Mesenchymal stem cell (in vitro differentiated cells and primary cell): ENCODE data around the gene TMEM79.

Source experiments
- DNase-seq: peaks from one replicate; pipeline ENCODE4 v3.0.0-alpha.2; 2013
- H2AFZ ChIP-seq: one replicate; pipeline ENCODE4 v1.6.1; 2013; ENCODE audit warnings: low read depth, mild to moderate bottlenecking, control low read depth, inconsistent platforms, low read length, moderate library complexity
- H2AK5ac ChIP-seq: 2 replicates; pipeline ENCODE4 v1.6.1; 2013; ENCODE audit warnings: low read length, moderate library complexity, mild to moderate bottlenecking, inconsistent platforms; ENCODE audit not compliant: severe bottlenecking
- H2BK120ac ChIP-seq: one replicate; pipeline ENCODE4 v1.6.1; 2013; ENCODE audit warnings: low read depth, mild to moderate bottlenecking, inconsistent platforms, low read length, moderate library complexity
- H2BK12ac ChIP-seq, 2 experiments: one replicate each; pipeline ENCODE4 v1.6.1; 2013; ENCODE audit warnings: inconsistent platforms in 2 of 2, low read length in 2 of 2, mild to moderate bottlenecking in 2 of 2, moderate library complexity in 2 of 2, control low read depth in 1 of 2
- H2BK15ac ChIP-seq: one replicate; pipeline ENCODE4 v1.6.1; 2013; ENCODE audit warnings: mild to moderate bottlenecking, low read depth, inconsistent platforms; ENCODE audit not compliant: poor library complexity, severe bottlenecking
- H2BK5ac ChIP-seq: 2 replicates; pipeline ENCODE4 v1.6.1; 2013; ENCODE audit warnings: low read depth, mild to moderate bottlenecking, low read length, control low read depth, inconsistent platforms; ENCODE audit not compliant: poor library complexity, severe bottlenecking
- H3K14ac ChIP-seq, 2 experiments: one replicate each; pipeline ENCODE4 v1.6.1; 2013; ENCODE audit warnings: inconsistent platforms in 2 of 2, low read length in 2 of 2, control low read depth in 1 of 2, mild to moderate bottlenecking in 1 of 2, moderate library complexity in 1 of 2
- H3K18ac ChIP-seq, 2 experiments: one replicate each; pipeline ENCODE4 v1.6.1; 2013; ENCODE audit warnings: inconsistent platforms in 2 of 2, low read length in 2 of 2, control low read depth in 1 of 2, low read depth in 1 of 2, mild to moderate bottlenecking in 1 of 2
- H3K23ac ChIP-seq, 2 experiments: one replicate each; pipeline ENCODE4 v1.6.1; 2013; ENCODE audit warnings: inconsistent platforms in 2 of 2, low read length in 2 of 2, mild to moderate bottlenecking in 2 of 2, moderate library complexity in 2 of 2, control low read depth in 1 of 2
- H3K27ac ChIP-seq: 2 replicates; pipeline ENCODE4 v1.5.1; 2013; ENCODE audit warnings: mild to moderate bottlenecking, moderate library complexity, low read length, control low read depth, inconsistent platforms; ENCODE audit not compliant: poor library complexity, severe bottlenecking
- H3K27me3 ChIP-seq, 2 experiments: 2 replicates each; pipeline versions ENCODE4 v1.6.1 to v1.7.0; 2013; ENCODE audit warnings: low read length in 2 of 2, mild to moderate bottlenecking in 2 of 2, moderate library complexity in 2 of 2, control low read depth in 1 of 2, inconsistent platforms in 1 of 2; ENCODE audit not compliant: control insufficient read depth in 1 of 2, insufficient read depth in 1 of 2
- H3K36me3 ChIP-seq, 2 experiments: 2 replicates each; pipeline versions ENCODE4 v1.6.1 to v1.7.0; 2013; ENCODE audit warnings: low read length in 2 of 2, control low read depth in 1 of 2, inconsistent platforms in 1 of 2, low read depth in 1 of 2, mild to moderate bottlenecking in 1 of 2; ENCODE audit not compliant: insufficient read depth in 2 of 2, control insufficient read depth in 1 of 2
- H3K4ac ChIP-seq, 2 experiments: one replicate each; pipeline ENCODE4 v1.6.1; 2013; ENCODE audit warnings: inconsistent platforms in 2 of 2, low read length in 2 of 2, mild to moderate bottlenecking in 2 of 2, moderate library complexity in 2 of 2, control low read depth in 1 of 2, low read depth in 1 of 2
- H3K4me1 ChIP-seq: 2 replicates; pipeline ENCODE4 v1.6.1; 2013; ENCODE audit warnings: low read depth, low read length, control low read depth; ENCODE audit not compliant: control insufficient read depth, insufficient read depth
- H3K4me2 ChIP-seq: 2 replicates; pipeline ENCODE4 v1.6.1; 2013; ENCODE audit warnings: low read length, mild to moderate bottlenecking, inconsistent platforms; ENCODE audit not compliant: poor library complexity, severe bottlenecking
- H3K4me3 ChIP-seq, 2 experiments: 2 replicates each; pipeline versions ENCODE4 v1.5.1 to v1.7.0; 2013; ENCODE audit warnings: low read length in 2 of 2, mild to moderate bottlenecking in 2 of 2, control low read depth in 1 of 2, low read depth in 1 of 2; ENCODE audit not compliant: insufficient read depth in 1 of 2
- H3K79me1 ChIP-seq: replicated peaks from 2 replicates; pipeline ENCODE4 v1.6.1; 2013; ENCODE audit warnings: mild to moderate bottlenecking, control low read depth, low read length, inconsistent platforms; ENCODE audit not compliant: poor library complexity, severe bottlenecking
- H3K9ac ChIP-seq: 2 replicates; pipeline ENCODE4 v1.7.0; 2013; ENCODE audit warnings: mild to moderate bottlenecking, low read length, moderate library complexity
- H3K9me3 ChIP-seq: 2 replicates; pipeline ENCODE4 v1.7.0; 2013; ENCODE audit warnings: mild to moderate bottlenecking, low read length; ENCODE audit not compliant: control insufficient read depth
- H4K8ac ChIP-seq: one replicate; pipeline ENCODE4 v1.6.1; 2013; ENCODE audit warnings: inconsistent platforms, mild to moderate bottlenecking, low read length, moderate library complexity
- H4K91ac ChIP-seq: one replicate; pipeline ENCODE4 v1.6.1; 2013; ENCODE audit warnings: mild to moderate bottlenecking, low read length, inconsistent platforms
- WGBS: methylation state at CpG from one replicate; pipeline ENCODE4 v1.1.7; 2013; ENCODE audit warnings: mixed read lengths; 5-methylcytosine and 5-hydroxymethylcytosine counted together

TMEM79 gene

DNA sequence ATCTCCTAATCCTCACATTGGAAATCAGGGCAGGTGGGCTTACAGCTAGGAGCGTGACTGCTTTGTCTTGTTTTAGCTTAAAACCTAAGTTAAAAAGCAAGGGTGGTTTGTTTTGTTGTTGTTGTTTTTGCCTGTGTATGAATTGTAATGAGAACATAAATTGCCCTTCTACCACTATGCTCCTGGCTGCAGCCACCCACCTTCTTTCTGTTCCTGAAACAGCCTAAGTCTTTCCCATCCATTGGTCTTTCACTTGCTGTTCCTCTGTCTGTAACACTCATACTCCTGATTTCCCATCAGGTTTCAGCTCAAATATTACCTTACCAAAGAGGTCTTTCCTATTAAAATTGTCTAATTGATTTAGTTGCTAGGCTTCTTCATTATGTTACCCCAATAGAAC, 604 bp upstream of the TMEM79 start:
- H2BK15ac ChIP-seq: no peak overlapping the region
- no peak overlapping the region for H2AFZ ChIP-seq
- peaks cover 9% of the 10 kb centered on the region for H3K4me1 ChIP-seq
- no peaks in the 10 kb centered on the region for H3K27me3 ChIP-seq
- WGBS: no CpG with 5 or more reads among the region's 1 CpG
- no peak for DNase-seq
- peak overlapping the region in 1 of 2 experiments; percentile 89 for H3K4me3 ChIP-seq
- no peak overlapping the region for H2BK5ac ChIP-seq
- H3K36me3 ChIP-seq: peaks cover 24% of the 10 kb centered on the region in 2 experiments
- H4K8ac ChIP-seq: peak overlapping the region; percentile 27
- H3K79me1 ChIP-seq: peaks cover 15% of the 10 kb centered on the region
- H3K4ac ChIP-seq: no peak overlapping the region
- no peak overlapping the region for H2BK120ac ChIP-seq
- peak overlapping the region; percentile 89 for H3K9ac ChIP-seq
- H4K91ac ChIP-seq: no peak overlapping the region
- no peaks in the 10 kb centered on the region for H3K9me3 ChIP-seq
- H2BK12ac ChIP-seq: no peak overlapping the region
- peak overlapping the region; percentile 41 for H3K4me2 ChIP-seq
- H3K23ac ChIP-seq: no peak overlapping the region
- H3K18ac ChIP-seq: no peak overlapping the region
- no peak overlapping the region for H3K27ac ChIP-seq
- no peak overlapping the region for H2AK5ac ChIP-seq
- no peak overlapping the region for H3K14ac ChIP-seq

DNA sequence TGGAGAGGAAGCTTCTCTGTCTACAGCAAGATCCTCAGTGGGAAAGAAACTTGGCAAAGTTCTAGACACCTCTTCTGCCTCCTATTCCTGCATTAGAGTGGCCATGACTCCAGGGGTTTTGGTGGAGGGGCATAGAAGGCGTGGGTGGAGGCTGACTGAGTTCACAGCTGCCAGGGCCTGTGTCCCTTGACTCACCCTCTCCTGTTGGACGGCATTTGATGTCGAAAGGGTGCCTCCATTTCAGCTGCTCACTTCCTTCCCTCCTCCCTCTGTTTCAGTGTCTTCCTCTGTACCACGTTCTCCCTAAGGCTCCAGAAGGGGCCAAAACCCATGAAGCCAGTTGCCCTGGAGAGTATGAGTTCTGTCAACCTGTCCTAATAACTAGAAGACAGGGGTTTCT, 632 bp downstream of the TMEM79 start:
- DNase-seq: no peak
- Histone ChIP-seq H3K4me1 (peaks cover 9% of the 10 kb centered on the region), H4K91ac (no peak overlapping the region), H3K18ac (no peak overlapping the region), H3K79me1 (peaks cover 14% of the 10 kb centered on the region), H3K4ac (no peak overlapping the region), H3K23ac (no peak overlapping the region), H2BK12ac (no peak overlapping the region), H3K36me3 (peaks cover 21 to 27% of the 10 kb centered on the region in 2 experiments), H3K9ac (peak overlapping the region; percentile 25), H3K27me3 (no peaks in the 10 kb centered on the region), H2BK120ac (no peak overlapping the region), H2AK5ac (no peak overlapping the region), H2BK5ac (no peak overlapping the region), H2BK15ac (no peak overlapping the region), H3K27ac (no peak overlapping the region), H4K8ac (no peak overlapping the region), H3K14ac (no peak overlapping the region), H3K4me3 (no peak overlapping the region), H3K9me3 (no peaks in the 10 kb centered on the region), H2AFZ (no peak overlapping the region), H3K4me2 (no peak overlapping the region)
- WGBS: 87% methylated on average over 4 of the region's 4 CpGs

DNA sequence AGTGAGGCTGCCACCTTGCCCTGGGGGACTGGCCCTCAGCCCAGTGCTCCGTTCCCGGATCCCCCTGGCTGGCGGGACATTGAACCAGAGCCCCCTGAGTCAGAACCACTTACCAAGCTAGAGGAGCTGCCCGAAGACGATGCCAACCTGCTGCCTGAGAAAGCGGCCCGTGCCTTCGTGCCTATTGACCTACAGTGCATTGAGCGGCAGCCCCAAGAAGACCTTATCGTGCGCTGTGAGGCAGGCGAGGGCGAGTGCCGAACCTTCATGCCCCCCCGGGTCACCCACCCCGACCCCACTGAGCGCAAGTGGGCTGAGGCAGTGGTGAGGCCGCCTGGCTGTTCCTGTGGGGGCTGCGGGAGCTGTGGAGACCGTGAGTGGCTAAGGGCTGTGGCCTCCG, 1.3 kb downstream of the TMEM79 start:
- 92% methylated on average over 21 of the region's 21 CpGs for WGBS
- no peak overlapping the region for H2BK15ac ChIP-seq
- no peak overlapping the region for H4K8ac ChIP-seq
- no peak overlapping the region for H2AK5ac ChIP-seq
- H3K14ac ChIP-seq: no peak overlapping the region
- no peak overlapping the region for H2BK12ac ChIP-seq
- H3K23ac ChIP-seq: no peak overlapping the region
- H3K27me3 ChIP-seq: no peaks in the 10 kb centered on the region
- H3K9ac ChIP-seq: no peak overlapping the region
- no peak overlapping the region for H3K18ac ChIP-seq
- H3K27ac ChIP-seq: no peak overlapping the region
- H3K9me3 ChIP-seq: no peaks in the 10 kb centered on the region
- no peak overlapping the region for H3K4me2 ChIP-seq
- H2BK5ac ChIP-seq: no peak overlapping the region
- no peak overlapping the region for H2BK120ac ChIP-seq
- no peak overlapping the region for H2AFZ ChIP-seq
- no peak overlapping the region for H3K4ac ChIP-seq
- DNase-seq: no peak
- H3K79me1 ChIP-seq: peaks cover 15% of the 10 kb centered on the region
- peaks cover 7% of the 10 kb centered on the region for H3K4me1 ChIP-seq
- no peak overlapping the region for H4K91ac ChIP-seq
- H3K36me3 ChIP-seq: peaks cover 18 to 25% of the 10 kb centered on the region in 2 experiments
- no peak overlapping the region for H3K4me3 ChIP-seq

DNA sequence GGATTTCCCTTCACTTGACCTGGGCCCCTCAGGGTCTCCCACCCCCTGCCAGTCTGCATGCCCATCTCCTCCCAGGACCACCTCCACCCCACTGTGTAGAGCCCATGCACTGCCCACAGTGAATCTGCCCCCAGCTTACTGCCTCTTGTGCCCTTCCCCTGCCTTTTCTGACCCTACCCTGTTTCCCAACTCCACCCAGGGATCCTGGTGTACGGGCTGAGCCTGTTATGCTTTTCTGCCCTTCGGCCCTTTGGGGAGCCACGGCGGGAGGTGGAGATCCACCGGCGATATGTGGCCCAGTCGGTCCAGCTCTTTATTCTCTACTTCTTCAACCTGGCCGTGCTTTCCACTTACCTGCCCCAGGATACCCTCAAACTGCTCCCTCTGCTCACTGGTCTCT, 1.9 kb downstream of the TMEM79 start:
- H4K91ac ChIP-seq: no peak overlapping the region
- no peak overlapping the region for H2BK120ac ChIP-seq
- no peak overlapping the region for H2AK5ac ChIP-seq
- peaks cover 18 to 25% of the 10 kb centered on the region in 2 experiments for H3K36me3 ChIP-seq
- H3K27me3 ChIP-seq: no peaks in the 10 kb centered on the region
- DNase-seq: no peak
- peaks cover 7% of the 10 kb centered on the region for H3K4me1 ChIP-seq
- H3K14ac ChIP-seq: no peak overlapping the region
- H3K79me1 ChIP-seq: peaks cover 15% of the 10 kb centered on the region
- WGBS: 96% methylated on average over 6 of the region's 8 CpGs
- H3K4ac ChIP-seq: no peak overlapping the region
- no peak overlapping the region for H2BK12ac ChIP-seq
- no peak overlapping the region for H3K4me3 ChIP-seq
- H4K8ac ChIP-seq: no peak overlapping the region
- no peak overlapping the region for H3K27ac ChIP-seq
- no peak overlapping the region for H3K23ac ChIP-seq
- H3K4me2 ChIP-seq: no peak overlapping the region
- no peaks in the 10 kb centered on the region for H3K9me3 ChIP-seq
- no peak overlapping the region for H2BK5ac ChIP-seq
- no peak overlapping the region for H2AFZ ChIP-seq
- no peak overlapping the region for H3K18ac ChIP-seq
- H2BK15ac ChIP-seq: no peak overlapping the region
- H3K9ac ChIP-seq: no peak overlapping the region
